ENCODE data around the gene LRRC61.
"Not testable (repeated sequence)": the region's sequence is repeated elsewhere in the genome, so short reads cannot be mapped to it uniquely, and the experiment has no call there.

The LRRC61 gene

DNA sequence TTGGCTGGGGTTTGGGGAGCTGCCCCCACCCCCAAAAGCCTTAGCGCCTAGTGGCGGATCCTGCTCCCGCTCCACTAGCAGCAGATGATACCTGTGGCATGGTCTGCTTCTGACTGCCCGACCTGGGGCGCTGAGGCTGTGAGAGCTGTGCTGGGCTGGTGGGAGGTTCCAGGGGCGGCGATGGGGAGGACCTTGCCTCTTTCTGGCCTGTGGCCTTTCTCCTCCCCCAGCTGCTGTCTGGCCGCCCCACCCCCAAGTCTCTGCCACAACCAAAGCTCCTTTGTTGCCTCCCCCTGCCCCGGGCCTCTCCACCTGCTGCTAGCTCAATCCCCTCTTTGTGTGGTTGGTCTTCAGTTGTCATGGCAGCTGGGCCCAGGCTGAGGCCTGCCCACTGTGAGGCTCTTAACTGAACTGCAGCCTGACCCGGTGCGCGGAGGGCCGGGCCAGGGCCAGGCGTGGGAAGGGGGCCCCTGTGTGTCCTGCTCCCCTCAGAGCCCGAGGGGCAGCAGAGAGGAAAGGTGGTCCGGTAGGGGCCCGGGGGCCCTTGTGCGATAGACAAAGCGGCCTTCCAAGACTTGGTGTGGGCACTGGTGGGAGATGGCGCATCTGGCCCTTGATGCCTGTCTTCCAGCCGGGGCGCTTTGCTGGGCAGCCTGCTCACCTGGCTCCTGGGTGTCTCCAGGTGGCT, 60.7 kb downstream of the LRRC61 start:
- DNase-seq (ENCODE audit: low spot score) = peak; percentile 64

DNA sequence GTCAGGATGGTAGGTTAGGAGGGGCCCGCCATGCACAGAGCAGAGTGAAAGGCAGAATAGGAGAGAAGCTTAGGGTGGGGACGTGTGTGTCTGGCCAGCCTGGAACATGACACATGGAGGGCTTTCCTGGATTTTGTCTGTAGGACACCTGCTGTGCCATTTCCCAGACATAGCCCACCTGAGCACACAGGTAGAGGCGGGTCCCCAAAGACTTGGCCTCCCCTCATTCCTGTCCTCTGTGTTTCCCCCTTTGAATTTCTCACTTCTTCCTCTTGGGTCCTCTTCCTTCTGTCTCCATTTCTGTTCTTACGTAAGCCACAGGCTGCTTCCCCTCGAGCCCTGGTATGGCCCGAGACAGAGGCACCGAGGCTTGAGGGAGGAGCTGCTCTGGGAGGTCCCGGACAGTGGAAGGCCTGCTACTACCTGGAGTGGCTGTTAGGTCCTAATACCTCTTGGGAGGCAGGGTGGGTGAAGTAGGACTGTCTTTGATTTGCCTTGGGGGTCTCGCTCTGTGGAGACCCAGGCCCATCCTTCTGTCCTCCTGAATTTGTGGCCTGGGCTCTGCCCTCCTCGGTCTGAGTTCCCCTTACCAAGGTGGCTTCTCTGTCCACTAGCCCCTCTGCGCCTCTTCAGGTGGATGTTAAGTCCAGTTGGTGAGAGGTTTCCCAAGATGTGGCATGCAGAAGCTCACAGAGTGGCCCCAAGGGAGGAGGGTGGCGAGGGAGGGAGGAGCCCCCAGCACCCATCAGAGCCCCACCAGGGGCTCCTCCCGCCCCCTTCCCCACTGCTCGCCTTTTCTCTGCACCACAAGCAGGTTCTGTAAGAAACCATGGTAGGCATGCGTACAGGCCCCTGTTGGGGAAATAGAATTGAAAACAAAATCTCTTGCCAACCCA, 61.5 kb downstream of the LRRC61 start:
- DNase-seq (ENCODE audit: low spot score) = no peak

DNA sequence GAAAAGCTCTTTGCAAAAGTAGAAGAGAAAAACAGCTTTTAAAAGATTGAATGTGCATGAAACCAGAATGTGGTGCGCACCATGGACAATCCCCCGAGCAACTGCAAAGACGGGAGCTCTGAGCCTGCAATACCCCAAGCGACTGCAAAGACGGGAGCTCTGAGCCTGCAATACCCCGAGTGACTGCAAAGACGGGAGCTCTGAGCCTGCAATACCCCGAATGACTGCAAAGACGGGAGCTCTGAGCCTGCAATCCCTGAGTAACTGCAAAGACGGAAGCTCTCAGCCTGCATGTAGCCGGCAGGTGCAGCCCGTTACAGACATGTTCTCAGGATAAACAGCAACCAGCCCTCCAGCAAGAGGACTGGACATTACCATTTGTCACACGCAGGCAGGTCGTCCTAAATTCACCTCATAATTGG, 62.2 kb downstream of the LRRC61 start:
- DNase-seq (ENCODE audit: low spot score) = peak; percentile 61

DNA sequence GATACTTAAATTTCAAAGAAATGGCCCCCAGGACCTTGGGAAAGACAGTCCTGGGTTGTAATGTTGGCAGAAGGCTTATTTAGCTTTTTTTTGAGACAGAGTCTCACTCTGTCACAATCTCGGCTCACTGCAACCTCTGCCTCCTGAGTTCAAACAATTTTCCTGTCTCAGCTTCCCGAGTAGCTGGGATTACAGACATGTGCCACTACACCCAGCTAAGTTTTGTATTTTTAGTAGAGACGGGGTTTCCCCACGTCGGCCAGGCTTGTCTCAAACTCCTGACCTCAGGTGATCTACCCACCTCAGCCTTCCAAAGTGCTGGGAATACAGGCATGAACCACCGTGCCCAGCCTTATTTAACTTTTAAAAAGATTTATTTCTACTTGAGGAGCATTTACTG, 62.7 kb downstream of the LRRC61 start:
- DNase-seq (ENCODE audit: low spot score) = not testable (repeated sequence)
